A673 (cell line): ENCODE results near the gene MPO.

ENCODE experiments used
- EZH2 ChIP-seq: fragments of 200-600 bp; sonication (generic); IDR thresholded peaks from 2 replicates; pipeline ENCODE4 v1.6.1; 2017; ENCODE audit warnings: borderline replicate concordance, low read depth, mild to moderate bottlenecking, mixed read lengths, antibody characterized with exemption, low read length; ENCODE audit not compliant: poor library complexity, severe bottlenecking
- TF ChIP-seq, protein P1 (sequence below): fragments of 300-800, 200-600 bp; sonication (generic); conservative IDR thresholded peaks from 2 replicates; pipeline ENCODE4 v1.5.1; 2017; ENCODE audit warnings: low read depth, mild to moderate bottlenecking, antibody characterized with exemption, low read length, moderate library complexity, mixed read lengths

- TF ChIP-seq, protein P1, sequence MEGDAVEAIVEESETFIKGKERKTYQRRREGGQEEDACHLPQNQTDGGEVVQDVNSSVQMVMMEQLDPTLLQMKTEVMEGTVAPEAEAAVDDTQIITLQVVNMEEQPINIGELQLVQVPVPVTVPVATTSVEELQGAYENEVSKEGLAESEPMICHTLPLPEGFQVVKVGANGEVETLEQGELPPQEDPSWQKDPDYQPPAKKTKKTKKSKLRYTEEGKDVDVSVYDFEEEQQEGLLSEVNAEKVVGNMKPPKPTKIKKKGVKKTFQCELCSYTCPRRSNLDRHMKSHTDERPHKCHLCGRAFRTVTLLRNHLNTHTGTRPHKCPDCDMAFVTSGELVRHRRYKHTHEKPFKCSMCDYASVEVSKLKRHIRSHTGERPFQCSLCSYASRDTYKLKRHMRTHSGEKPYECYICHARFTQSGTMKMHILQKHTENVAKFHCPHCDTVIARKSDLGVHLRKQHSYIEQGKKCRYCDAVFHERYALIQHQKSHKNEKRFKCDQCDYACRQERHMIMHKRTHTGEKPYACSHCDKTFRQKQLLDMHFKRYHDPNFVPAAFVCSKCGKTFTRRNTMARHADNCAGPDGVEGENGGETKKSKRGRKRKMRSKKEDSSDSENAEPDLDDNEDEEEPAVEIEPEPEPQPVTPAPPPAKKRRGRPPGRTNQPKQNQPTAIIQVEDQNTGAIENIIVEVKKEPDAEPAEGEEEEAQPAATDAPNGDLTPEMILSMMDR = no peak
- TF ChIP-seq EZH2 = no peak
Observed at GRCh38 chr17:58263773-58264172, 17.0 kb downstream of the MPO start.
